ENCODE results near the gene SLC17A9. TPM values are rescaled to one million over a fixed set of nuclear protein-coding genes. Genes with fewer than 3 reads are reported as not detected.
A peak's percentile ranks its signal among the peaks of the same experiment; 100 is the strongest.

The SLC17A9 gene
- total and polyA plus RNA-seq, 8 donors: 0.63 to 7.7 (median 3.1) TPM

DNA sequence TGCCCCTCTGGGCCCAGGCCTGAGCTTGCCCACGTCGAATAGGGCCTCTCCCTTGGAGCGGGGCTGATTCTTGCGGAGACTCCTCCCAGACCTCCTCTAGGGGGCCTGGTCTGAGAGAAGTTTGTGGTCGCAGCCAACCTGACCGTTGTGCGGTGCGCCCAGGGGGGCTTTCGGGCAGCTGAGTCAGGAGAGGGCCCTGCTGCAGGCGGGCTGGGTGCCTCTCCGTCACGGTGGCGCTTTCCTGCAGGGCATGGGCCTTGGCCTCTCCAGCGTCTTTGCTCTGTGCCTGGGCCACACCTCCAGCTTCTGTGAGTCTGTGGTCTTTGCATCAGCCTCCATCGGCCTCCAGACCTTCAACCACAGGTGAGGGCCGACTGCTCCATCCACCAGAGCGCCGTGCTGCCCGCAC, 12.9 kb downstream of the SLC17A9 start:
- Histone ChIP-seq H3K9me3 (no peaks in the 10 kb centered on the region), H3K4me1 (no peaks in the 10 kb centered on the region), H3K27me3 (no peaks in the 10 kb centered on the region), H3K4me3 (no peak overlapping the region), H3K27ac (no peak overlapping the region), H3K36me3 (no peaks in the 10 kb centered on the region)
- intact Hi-C loops (cut with DNase I): no loop called here
- FAIRE-seq: no peak
- DNase-seq: peak in 1 of 6 donors; percentile 40
- no peak for ATAC-seq
- TF ChIP-seq, protein P1, sequence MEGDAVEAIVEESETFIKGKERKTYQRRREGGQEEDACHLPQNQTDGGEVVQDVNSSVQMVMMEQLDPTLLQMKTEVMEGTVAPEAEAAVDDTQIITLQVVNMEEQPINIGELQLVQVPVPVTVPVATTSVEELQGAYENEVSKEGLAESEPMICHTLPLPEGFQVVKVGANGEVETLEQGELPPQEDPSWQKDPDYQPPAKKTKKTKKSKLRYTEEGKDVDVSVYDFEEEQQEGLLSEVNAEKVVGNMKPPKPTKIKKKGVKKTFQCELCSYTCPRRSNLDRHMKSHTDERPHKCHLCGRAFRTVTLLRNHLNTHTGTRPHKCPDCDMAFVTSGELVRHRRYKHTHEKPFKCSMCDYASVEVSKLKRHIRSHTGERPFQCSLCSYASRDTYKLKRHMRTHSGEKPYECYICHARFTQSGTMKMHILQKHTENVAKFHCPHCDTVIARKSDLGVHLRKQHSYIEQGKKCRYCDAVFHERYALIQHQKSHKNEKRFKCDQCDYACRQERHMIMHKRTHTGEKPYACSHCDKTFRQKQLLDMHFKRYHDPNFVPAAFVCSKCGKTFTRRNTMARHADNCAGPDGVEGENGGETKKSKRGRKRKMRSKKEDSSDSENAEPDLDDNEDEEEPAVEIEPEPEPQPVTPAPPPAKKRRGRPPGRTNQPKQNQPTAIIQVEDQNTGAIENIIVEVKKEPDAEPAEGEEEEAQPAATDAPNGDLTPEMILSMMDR (IDR thresholded peaks at IDR 0.05): no peak
- 76 to 84% methylated on average over 16 to 19 of the region's 19 CpGs for WGBS, 2 donors

DNA sequence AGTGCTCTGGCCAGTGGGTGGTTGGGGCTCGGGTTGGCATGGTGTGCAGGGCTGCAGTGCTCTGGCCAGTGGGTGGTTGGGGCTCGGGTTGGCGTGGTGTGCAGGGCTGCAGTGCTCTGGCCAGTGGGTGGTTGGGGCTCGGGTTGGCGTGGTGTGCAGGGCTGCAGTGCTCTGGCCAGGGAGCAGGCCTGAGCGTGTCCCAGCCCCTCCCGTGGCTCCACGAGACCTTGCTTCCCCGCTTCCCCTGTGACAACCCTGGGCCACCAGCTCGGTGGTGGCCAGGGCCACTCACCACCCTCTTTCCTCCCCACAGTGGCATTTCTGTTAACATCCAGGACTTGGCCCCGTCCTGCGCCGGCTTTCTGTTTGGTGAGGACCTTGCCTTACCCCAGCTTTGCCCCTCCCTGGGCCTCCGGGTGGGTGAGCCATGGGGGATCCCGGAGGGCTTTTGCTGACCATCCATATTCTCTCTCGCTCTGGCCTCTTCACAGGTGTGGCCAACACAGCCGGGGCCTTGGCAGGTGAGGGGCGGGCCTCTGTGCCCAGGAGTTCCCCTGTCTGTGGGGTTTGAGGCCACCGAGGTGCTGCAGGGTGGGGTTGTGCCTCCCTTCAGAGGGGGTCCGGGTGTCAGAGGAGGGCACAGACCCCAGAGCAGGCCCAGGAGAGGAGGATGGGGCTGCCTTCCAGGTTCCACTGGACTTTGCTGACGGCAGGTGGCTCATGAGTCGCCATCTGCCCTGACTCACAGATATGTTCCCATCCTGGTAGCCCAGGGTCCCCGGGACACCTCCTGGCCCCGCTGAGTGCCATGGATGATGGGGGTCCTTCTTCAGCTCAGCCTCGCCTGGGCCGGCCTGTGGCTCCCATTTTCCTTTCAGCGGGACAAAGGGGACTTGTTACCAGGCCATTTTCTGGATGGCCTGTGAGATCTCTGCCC, 14.0 kb downstream of the SLC17A9 start:
- H3K36me3 ChIP-seq: no peaks in the 10 kb centered on the region

DNA sequence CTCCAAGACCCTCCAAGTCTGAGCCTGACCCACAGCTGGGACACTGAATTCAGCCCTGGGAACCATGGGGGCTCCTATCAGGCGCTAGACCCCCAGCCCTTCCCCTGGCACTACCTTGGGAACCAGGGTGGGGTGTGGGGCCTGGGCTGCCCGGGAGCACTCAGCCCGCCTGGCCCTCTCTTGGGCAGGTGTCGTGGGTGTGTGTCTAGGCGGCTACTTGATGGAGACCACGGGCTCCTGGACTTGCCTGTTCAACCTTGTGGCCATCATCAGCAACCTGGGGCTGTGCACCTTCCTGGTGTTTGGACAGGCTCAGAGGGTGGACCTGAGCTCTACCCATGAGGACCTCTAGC, 14.6 kb downstream of the SLC17A9 start:
- Histone ChIP-seq H3K4me1 (no peaks in the 10 kb centered on the region), H3K9me3 (no peaks in the 10 kb centered on the region), H3K4me3 (no peak overlapping the region), H3K36me3 (no peaks in the 10 kb centered on the region), H3K27ac (no peak overlapping the region), H3K27me3 (no peaks in the 10 kb centered on the region)
- no peak for FAIRE-seq
- WGBS, 2 donors: 76 to 85% methylated on average over 6 of the region's 6 CpGs
- ATAC-seq: no peak
- DNase-seq: peak in 1 of 6 donors; percentile 55
- TF ChIP-seq, protein P1 (IDR thresholded peaks at IDR 0.05): no peak
- intact Hi-C loops (cut with DNase I): no loop called here

More for the DNA sequence above, 14.0 kb downstream of the SLC17A9 start:
- Histone ChIP-seq H3K4me3 (no peak overlapping the region), H3K9me3 (no peaks in the 10 kb centered on the region), H3K27ac (no peak overlapping the region), H3K27me3 (no peaks in the 10 kb centered on the region), H3K4me1 (no peaks in the 10 kb centered on the region)
- no peak for ATAC-seq
- intact Hi-C loops (cut with DNase I): no loop called here
- DNase-seq: peak in 1 of 6 donors; percentile 54
- no peak for FAIRE-seq
- TF ChIP-seq, protein P1 (IDR thresholded peaks at IDR 0.05): no peak
- WGBS, 2 donors: 76 to 91% methylated on average over 24 to 26 of the region's 27 CpGs

DNA sequence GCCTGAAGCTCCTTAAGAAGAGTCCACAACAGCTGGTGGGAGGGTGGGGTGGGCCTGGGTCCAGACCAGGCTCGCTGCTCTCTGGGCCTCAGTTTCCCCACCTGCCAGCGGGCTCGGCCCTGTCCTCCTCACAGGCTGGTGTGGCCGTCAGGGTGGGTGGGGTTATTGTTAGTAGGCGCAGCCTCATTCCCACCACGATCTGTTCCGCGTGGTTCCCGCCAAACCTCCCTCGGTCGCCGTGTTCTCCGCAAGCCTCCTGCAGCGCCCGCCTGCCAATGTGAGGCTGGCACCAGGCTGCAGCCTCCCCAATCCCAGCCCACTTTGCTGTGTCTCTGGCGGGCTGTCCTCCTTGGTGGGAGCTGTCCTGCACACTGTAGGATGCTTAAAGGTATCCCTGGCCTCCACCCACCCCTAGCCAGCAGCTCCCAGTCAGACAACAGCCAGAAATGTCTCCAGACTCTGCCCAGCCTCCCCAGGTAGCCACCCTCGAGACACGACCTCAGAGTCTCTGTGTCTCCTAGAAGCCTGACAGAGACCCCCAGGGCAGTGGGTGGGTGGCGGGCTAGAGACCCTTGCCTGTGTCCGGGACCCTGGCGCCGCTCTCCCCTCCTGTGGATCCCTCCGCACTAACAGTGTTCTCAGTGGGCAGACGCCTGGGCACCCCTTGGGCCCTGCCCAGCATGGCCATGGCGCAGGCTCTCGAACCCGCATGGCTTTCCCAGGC, 15.3 kb downstream of the SLC17A9 start:
- Histone ChIP-seq H3K27ac (no peak overlapping the region), H3K4me1 (peaks cover 0 to 3% (median 0%) of the 10 kb centered on the region in 3 donors), H3K36me3 (no peaks in the 10 kb centered on the region), H3K4me3 (no peak overlapping the region), H3K27me3 (peaks cover 0 to 3% (median under 1%) of the 10 kb centered on the region in 4 donors), H3K9me3 (no peaks in the 10 kb centered on the region)
- 79 to 85% methylated on average over 27 of the region's 27 CpGs for WGBS, 2 donors
- FAIRE-seq (no peak), DNase-seq (peak in 1 of 6 donors; percentile 50), ATAC-seq (no peak)
- intact Hi-C loops (cut with DNase I): no loop called here
- TF ChIP-seq, protein P1 (IDR thresholded peaks at IDR 0.05): no peak
